K562 (cell line): ENCODE results near the gene LRRC26. TPM values are rescaled to one million over a fixed set of nuclear protein-coding genes. Genes with fewer than 3 reads are reported as not detected.
A peak's percentile ranks its signal among the peaks of the same experiment; 100 is the strongest.

Experiments
- BCL6 ChIP-seq: fragments of 250-450 bp; sonication (Bioruptor Pico); IDR thresholded peaks from 2 replicates; pipeline ENCODE4 v1.4.0; 2020
- CXXC5 ChIP-seq: fragments of 250-450 bp; sonication (Bioruptor Pico); IDR thresholded peaks from 2 replicates; pipeline ENCODE4 v1.8.0; 2022; ENCODE audit warnings: inconsistent platforms, mild to moderate bottlenecking, moderate library complexity
- HOXB6 ChIP-seq: fragments of 250-450 bp; sonication (Bioruptor Pico); IDR thresholded peaks from 2 replicates; pipeline ENCODE4 v1.5.1; 2022; ENCODE audit warnings: mild to moderate bottlenecking, borderline replicate concordance
- MYNN ChIP-seq, 2 experiments: sonication (generic); formaldehyde crosslinking in 1 of 2; IDR thresholded peaks; 2 replicates each; pipeline versions ENCODE4 v1.5.0 to v1.6.1; 2016 to 2020; ENCODE audit warnings: antibody characterized with exemption in 1 of 2, missing genetic modification reagents in 1 of 2
- NFE2 ChIP-seq: IDR thresholded peaks from 2 replicates; pipeline ENCODE4 v1.6.1; 2014; ENCODE audit warnings: antibody characterized with exemption, low read depth
- POLR2AphosphoS2 ChIP-seq: IDR thresholded peaks from 2 replicates; pipeline ENCODE4 v1.6.1; 2012; ENCODE audit warnings: low read length, improper control_type of control experiment
- RAD21 ChIP-seq, 2 experiments: fragments of 250-450 bp in 1 of 2; fragments of 450-650 bp in 1 of 2; sonication (Bioruptor Pico) in 1 of 2; formaldehyde crosslinking in 1 of 2; IDR thresholded peaks in 1 of 2; conservative IDR thresholded peaks in 1 of 2; 2 replicates each; pipeline versions ENCODE4 v1.4.0 to v1.8.0; 2020 to 2022; ENCODE audit warnings: mild to moderate bottlenecking in 2 of 2, moderate library complexity in 1 of 2
- RBBP5 ChIP-seq: fragments of 200-600 bp; sonication (generic); IDR thresholded peaks from 2 replicates; pipeline ENCODE4 v1.6.1; 2012; ENCODE audit warnings: borderline replicate concordance, mild to moderate bottlenecking, low read length, control low read depth, inconsistent platforms; ENCODE audit not compliant: insufficient read depth, poor library complexity, severe bottlenecking
- ZNF316 ChIP-seq: fragments of 450-650 bp; IDR thresholded peaks from 2 replicates; pipeline ENCODE4 v1.6.1; 2016
- ZNF431 ChIP-seq: sonication (generic); formaldehyde crosslinking; IDR thresholded peaks from 2 replicates; pipeline ENCODE4 v1.8.0; 2022; ENCODE audit warnings: mild to moderate bottlenecking, missing genetic modification reagents
- ZNF583 ChIP-seq: fragments of 250-450 bp; sonication (Bioruptor Pico); IDR thresholded peaks from 2 replicates; pipeline ENCODE4 v1.4.0; 2020
- ZSCAN32 ChIP-seq: fragments of 450-650 bp; formaldehyde crosslinking; IDR thresholded peaks from 2 replicates; pipeline ENCODE4 v1.4.0; 2020; ENCODE audit warnings: mild to moderate bottlenecking, moderate library complexity
- polyA plus RNA-seq, 8 experiments: library from polyadenylated mRNA; depleted of rRNA in 4 of 8; stranded (reverse) in 5 of 8; unstranded in 3 of 8; fragments of >200 nt; fragmentation: Nextera tagmentation in 2 of 8; fragmentation: Illumina TruSeq in 1 of 8; extraction: Ambion mirVana in 2 of 8; extraction: Trizol in 1 of 8; gene quantifications; 2 replicates each; pipeline versions ENCODE4 v1.2.1 to v1.2.3, GENCODE V29; 2011 to 2014; ENCODE audit warnings: inconsistent platforms in 1 of 8, missing spikeins in 1 of 8
- total RNA-seq, 7 experiments: library from RNA; depleted of rRNA in 6 of 7; stranded (reverse); fragments of >200 nt in 6 of 7; fragmentation: Illumina TruSeq in 2 of 7; extraction: Trizol in 2 of 7; gene quantifications; 2 replicates each; pipeline versions ENCODE4 v1.2.1 to v1.2.3, GENCODE V29; 2011 to 2021; ENCODE audit warnings: low replicate concordance in 1 of 7
- TF ChIP-seq, protein P1 (sequence below): fragments of 450-650 bp; IDR thresholded peaks from 2 replicates; pipeline ENCODE4 v1.6.1; 2016; ENCODE audit warnings: mild to moderate bottlenecking, moderate library complexity
- TF ChIP-seq, protein P2 (sequence below): fragments of 450-650 bp; formaldehyde crosslinking; IDR thresholded peaks from 2 replicates; pipeline ENCODE4 v1.4.0; 2020; ENCODE audit warnings: mild to moderate bottlenecking, mixed read lengths

LRRC26 gene
- total and polyA plus RNA-seq, 9 of the 15 experiments (the other 6 are each of a cell fraction or from before 2014, with no cell fraction given): not detected

DNA sequence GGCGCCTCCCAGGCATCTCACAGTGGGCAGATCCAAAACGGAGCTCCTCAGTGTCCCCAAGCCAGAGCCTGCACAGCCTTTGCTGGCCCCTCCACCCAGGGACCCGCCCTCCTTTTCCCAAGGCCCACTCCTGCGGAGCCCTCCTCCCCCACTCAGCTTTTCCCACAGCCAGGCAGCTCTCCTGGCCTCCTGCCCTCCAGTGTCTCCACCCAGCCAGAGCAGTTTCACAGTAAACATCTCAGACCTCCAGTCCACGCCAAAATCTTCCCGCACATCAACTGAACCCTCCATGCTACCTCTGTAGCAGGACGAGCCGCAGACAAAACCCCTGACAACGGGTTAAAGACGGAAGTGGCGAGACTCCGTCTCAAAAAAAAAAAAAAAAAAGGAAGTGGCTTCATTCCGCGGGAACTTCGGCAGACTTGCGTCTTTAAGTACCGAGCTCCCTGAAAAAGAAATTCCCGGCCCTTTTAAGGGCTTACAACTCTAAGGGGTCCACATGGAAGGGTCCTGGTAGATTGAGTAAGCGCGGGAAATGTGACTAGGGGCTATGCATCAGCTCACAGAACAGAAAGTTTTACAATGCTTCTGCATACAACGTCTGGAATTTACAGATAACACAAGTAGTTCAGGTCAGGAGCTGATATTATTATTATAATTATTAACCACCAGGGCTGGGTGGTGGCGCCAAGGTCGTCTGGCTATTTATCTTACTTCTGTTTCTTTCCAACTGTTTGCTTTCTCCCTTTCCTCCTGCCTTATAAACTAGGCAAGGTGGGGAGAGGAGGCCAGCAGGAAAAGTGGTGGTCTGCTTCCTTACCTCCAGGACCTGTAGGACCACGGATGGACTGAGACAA lies 42.3 kb downstream of the LRRC26 start (continued):
- TF ChIP-seq, protein P1, sequence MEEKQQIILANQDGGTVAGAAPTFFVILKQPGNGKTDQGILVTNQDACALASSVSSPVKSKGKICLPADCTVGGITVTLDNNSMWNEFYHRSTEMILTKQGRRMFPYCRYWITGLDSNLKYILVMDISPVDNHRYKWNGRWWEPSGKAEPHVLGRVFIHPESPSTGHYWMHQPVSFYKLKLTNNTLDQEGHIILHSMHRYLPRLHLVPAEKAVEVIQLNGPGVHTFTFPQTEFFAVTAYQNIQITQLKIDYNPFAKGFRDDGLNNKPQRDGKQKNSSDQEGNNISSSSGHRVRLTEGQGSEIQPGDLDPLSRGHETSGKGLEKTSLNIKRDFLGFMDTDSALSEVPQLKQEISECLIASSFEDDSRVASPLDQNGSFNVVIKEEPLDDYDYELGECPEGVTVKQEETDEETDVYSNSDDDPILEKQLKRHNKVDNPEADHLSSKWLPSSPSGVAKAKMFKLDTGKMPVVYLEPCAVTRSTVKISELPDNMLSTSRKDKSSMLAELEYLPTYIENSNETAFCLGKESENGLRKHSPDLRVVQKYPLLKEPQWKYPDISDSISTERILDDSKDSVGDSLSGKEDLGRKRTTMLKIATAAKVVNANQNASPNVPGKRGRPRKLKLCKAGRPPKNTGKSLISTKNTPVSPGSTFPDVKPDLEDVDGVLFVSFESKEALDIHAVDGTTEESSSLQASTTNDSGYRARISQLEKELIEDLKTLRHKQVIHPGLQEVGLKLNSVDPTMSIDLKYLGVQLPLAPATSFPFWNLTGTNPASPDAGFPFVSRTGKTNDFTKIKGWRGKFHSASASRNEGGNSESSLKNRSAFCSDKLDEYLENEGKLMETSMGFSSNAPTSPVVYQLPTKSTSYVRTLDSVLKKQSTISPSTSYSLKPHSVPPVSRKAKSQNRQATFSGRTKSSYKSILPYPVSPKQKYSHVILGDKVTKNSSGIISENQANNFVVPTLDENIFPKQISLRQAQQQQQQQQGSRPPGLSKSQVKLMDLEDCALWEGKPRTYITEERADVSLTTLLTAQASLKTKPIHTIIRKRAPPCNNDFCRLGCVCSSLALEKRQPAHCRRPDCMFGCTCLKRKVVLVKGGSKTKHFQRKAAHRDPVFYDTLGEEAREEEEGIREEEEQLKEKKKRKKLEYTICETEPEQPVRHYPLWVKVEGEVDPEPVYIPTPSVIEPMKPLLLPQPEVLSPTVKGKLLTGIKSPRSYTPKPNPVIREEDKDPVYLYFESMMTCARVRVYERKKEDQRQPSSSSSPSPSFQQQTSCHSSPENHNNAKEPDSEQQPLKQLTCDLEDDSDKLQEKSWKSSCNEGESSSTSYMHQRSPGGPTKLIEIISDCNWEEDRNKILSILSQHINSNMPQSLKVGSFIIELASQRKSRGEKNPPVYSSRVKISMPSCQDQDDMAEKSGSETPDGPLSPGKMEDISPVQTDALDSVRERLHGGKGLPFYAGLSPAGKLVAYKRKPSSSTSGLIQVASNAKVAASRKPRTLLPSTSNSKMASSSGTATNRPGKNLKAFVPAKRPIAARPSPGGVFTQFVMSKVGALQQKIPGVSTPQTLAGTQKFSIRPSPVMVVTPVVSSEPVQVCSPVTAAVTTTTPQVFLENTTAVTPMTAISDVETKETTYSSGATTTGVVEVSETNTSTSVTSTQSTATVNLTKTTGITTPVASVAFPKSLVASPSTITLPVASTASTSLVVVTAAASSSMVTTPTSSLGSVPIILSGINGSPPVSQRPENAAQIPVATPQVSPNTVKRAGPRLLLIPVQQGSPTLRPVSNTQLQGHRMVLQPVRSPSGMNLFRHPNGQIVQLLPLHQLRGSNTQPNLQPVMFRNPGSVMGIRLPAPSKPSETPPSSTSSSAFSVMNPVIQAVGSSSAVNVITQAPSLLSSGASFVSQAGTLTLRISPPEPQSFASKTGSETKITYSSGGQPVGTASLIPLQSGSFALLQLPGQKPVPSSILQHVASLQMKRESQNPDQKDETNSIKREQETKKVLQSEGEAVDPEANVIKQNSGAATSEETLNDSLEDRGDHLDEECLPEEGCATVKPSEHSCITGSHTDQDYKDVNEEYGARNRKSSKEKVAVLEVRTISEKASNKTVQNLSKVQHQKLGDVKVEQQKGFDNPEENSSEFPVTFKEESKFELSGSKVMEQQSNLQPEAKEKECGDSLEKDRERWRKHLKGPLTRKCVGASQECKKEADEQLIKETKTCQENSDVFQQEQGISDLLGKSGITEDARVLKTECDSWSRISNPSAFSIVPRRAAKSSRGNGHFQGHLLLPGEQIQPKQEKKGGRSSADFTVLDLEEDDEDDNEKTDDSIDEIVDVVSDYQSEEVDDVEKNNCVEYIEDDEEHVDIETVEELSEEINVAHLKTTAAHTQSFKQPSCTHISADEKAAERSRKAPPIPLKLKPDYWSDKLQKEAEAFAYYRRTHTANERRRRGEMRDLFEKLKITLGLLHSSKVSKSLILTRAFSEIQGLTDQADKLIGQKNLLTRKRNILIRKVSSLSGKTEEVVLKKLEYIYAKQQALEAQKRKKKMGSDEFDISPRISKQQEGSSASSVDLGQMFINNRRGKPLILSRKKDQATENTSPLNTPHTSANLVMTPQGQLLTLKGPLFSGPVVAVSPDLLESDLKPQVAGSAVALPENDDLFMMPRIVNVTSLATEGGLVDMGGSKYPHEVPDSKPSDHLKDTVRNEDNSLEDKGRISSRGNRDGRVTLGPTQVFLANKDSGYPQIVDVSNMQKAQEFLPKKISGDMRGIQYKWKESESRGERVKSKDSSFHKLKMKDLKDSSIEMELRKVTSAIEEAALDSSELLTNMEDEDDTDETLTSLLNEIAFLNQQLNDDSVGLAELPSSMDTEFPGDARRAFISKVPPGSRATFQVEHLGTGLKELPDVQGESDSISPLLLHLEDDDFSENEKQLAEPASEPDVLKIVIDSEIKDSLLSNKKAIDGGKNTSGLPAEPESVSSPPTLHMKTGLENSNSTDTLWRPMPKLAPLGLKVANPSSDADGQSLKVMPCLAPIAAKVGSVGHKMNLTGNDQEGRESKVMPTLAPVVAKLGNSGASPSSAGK: no peak
- TF ChIP-seq MYNN (IDR thresholded peaks at IDR 0.05) (no peak), MYNN (CRISPR knock-in tag; IDR thresholded peaks at IDR 0.05) (no peak), NFE2 (no peak), CXXC5 (peak; percentile 69), RBBP5 (peak; percentile 5), BCL6 (CRISPR knock-in tag) (no peak), ZNF316 (no peak), ZNF431 (no peak), ZSCAN32 (no peak), ZNF583 (CRISPR knock-in tag) (no peak), POLR2AphosphoS2 (no peak), RAD21 (CRISPR knock-in tag; conservative IDR thresholded peaks at IDR 0.05 in 1 of 2, IDR thresholded peaks at IDR 0.05 in 1 of 2) (no peak), HOXB6 (CRISPR knock-in tag) (no peak)
- TF ChIP-seq, protein P2, sequence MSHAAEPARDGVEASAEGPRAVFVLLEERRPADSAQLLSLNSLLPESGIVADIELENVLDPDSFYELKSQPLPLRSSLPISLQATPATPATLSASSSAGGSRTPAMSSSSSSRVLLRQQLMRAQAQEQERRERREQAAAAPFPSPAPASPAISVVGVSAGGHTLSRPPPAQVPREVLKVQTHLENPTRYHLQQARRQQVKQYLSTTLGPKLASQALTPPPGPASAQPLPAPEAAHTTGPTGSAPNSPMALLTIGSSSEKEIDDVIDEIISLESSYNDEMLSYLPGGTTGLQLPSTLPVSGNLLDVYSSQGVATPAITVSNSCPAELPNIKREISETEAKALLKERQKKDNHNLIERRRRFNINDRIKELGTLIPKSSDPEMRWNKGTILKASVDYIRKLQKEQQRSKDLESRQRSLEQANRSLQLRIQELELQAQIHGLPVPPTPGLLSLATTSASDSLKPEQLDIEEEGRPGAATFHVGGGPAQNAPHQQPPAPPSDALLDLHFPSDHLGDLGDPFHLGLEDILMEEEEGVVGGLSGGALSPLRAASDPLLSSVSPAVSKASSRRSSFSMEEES (CRISPR knock-in tag): no peak
